Nephron (organoid): ENCODE data around the gene SAT1.
"Not testable (repeated sequence)": the region's sequence is repeated elsewhere in the genome, so short reads cannot be mapped to it uniquely, and the experiment has no call there.

ENCODE experiments used
- H3K27ac Mint-ChIP-seq, 3 experiments: 2 replicates each; pipeline ENCODE4 v1.8.0; 2020; ENCODE audit warnings: mixed read lengths in 3 of 3, mild to moderate bottlenecking in 2 of 3, moderate library complexity in 1 of 3
- H3K27me3 Mint-ChIP-seq: 2 replicates; pipeline ENCODE4 v1.8.0; 2021; ENCODE audit warnings: low read depth, mild to moderate bottlenecking, moderate library complexity, mixed read lengths
- H3K36me3 Mint-ChIP-seq: 2 replicates; pipeline ENCODE4 v1.8.0; 2020; ENCODE audit warnings: low read depth, mixed read lengths
- H3K4me1 Mint-ChIP-seq: 2 replicates; pipeline ENCODE4 v1.8.0; 2020; ENCODE audit warnings: mixed read lengths
- H3K4me3 Mint-ChIP-seq, 3 experiments: 2 replicates each; pipeline ENCODE4 v1.8.0; 2020; ENCODE audit warnings: mild to moderate bottlenecking in 3 of 3, mixed read lengths in 3 of 3, moderate library complexity in 2 of 3
- H3K9me3 Mint-ChIP-seq: 2 replicates; pipeline ENCODE4 v1.8.0; 2020; ENCODE audit warnings: mixed read lengths
- TF ChIP-seq, protein P1 (sequence below), 3 experiments: fragments of 200-600 bp; sonication (generic); IDR thresholded peaks; one replicate each; pipeline ENCODE4 v1.5.0; 2021; ENCODE audit warnings: antibody characterized with exemption in 3 of 3; ENCODE audit not compliant: unreplicated experiment in 3 of 3

The SAT1 gene

DNA sequence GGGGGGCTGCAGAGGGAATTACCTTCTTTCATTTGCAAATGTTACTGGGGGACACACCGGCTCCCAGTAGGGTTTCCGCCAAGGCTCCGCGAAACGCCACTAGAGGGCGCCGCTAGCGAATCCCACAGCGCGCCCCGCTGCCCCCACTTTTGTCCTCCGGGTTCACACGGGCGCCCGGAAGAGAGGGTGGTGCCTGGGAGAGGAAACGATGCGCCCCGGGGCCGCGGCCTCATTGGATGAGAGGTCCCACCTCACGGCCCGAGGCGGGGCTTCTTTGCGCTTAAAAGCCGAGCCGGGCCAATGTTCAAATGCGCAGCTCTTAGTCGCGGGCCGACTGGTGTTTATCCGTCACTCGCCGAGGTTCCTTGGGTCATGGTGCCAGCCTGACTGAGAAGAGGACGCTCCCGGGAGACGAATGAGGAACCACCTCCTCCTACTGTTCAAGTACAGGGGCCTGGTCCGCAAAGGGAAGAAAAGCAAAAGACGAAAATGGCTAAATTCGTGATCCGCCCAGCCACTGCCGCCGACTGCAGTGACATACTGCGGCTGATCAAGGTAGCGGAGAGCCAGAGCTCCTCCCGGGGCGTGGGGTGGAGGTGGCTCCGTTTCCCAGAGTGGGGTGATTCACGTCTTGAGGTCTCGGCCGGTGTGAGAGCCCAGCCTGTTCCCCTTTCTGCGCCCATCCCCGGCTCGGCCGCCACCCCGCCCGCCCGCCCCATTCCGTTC, at the start of gene SAT1:
TSS of gene SAT1 (plus strand) at position 311 of the 726 bp plus-strand sequence. CDS start at position 490, 179 bp downstream.
- H3K9me3 Mint-ChIP-seq: no peaks in the 10 kb centered on the region
- peak within 1 kb of the TSS; percentile 37 to 91 (median 89) for H3K27ac Mint-ChIP-seq

DNA sequence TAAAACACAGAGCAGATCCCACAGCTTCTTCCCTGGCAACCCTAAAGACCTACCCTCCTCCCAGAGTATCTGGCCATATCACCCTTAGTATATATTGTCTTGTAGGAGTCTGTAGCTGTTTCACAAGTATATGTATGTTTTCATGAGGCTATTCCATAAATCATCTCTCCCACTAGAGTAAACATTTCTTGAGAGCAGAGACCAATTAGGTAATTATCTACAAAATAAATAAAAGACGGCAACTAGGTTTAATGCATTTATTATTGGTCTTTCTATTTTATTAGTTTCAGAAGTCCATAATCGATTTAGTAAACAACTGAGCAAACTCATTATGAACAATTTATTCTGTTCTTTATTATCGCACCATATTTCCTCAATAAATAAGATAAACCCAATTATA, 46.9 kb upstream of the SAT1 start:
- H3K27ac Mint-ChIP-seq: no peak overlapping the region
- H3K36me3 Mint-ChIP-seq: peaks cover 19% of the 10 kb centered on the region
- TF ChIP-seq, protein P1, sequence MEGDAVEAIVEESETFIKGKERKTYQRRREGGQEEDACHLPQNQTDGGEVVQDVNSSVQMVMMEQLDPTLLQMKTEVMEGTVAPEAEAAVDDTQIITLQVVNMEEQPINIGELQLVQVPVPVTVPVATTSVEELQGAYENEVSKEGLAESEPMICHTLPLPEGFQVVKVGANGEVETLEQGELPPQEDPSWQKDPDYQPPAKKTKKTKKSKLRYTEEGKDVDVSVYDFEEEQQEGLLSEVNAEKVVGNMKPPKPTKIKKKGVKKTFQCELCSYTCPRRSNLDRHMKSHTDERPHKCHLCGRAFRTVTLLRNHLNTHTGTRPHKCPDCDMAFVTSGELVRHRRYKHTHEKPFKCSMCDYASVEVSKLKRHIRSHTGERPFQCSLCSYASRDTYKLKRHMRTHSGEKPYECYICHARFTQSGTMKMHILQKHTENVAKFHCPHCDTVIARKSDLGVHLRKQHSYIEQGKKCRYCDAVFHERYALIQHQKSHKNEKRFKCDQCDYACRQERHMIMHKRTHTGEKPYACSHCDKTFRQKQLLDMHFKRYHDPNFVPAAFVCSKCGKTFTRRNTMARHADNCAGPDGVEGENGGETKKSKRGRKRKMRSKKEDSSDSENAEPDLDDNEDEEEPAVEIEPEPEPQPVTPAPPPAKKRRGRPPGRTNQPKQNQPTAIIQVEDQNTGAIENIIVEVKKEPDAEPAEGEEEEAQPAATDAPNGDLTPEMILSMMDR (IDR thresholded peaks at IDR 0.05; ENCODE audit: unreplicated experiment in 3 of 3): no peak
- H3K9me3 Mint-ChIP-seq: no peaks in the 10 kb centered on the region
- no peak overlapping the region for H3K4me3 Mint-ChIP-seq
- no peaks in the 10 kb centered on the region for H3K27me3 Mint-ChIP-seq
- H3K4me1 Mint-ChIP-seq: peaks cover 4% of the 10 kb centered on the region

More for the DNA sequence above, at the start of gene SAT1:
- Mint-ChIP-seq H3K27me3 (no peaks in the 10 kb centered on the region), H3K4me3 (peak within 1 kb of the TSS; percentile 92 to 98 (median 98)), H3K4me1 (peaks cover 33% of the 10 kb centered on the region), H3K36me3 (peaks cover 28% of the 10 kb centered on the region)
- TF ChIP-seq, protein P1 (IDR thresholded peaks at IDR 0.05; ENCODE audit: unreplicated experiment in 3 of 3): peak; percentile 91 to 97 (median 94)

DNA sequence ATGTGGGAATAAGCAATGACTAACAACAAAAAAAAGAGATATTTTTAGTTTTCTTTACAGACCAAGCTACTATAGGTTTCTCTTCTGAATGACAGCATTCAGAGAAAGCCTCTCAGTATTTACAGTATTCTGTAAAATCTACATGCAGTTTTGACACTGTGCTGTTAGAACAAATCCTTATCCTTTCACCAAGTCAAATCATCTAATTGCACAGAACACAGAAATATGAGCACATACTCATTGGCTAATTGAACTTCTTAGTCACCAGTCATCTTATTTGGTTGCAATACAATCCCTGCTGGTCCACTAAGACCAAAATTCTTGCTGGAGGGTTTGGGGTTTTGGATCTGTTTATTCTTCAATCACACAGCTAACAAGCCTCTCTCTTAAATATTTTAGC, 45.6 kb upstream of the SAT1 start:
- TF ChIP-seq, protein P1 (IDR thresholded peaks at IDR 0.05; ENCODE audit: unreplicated experiment in 3 of 3): no peak
- peaks cover 8% of the 10 kb centered on the region for H3K36me3 Mint-ChIP-seq
- H3K27me3 Mint-ChIP-seq: no peaks in the 10 kb centered on the region
- H3K27ac Mint-ChIP-seq: no peak overlapping the region
- peaks cover 11% of the 10 kb centered on the region for H3K4me1 Mint-ChIP-seq
- H3K9me3 Mint-ChIP-seq: no peaks in the 10 kb centered on the region
- H3K4me3 Mint-ChIP-seq: no peak overlapping the region

DNA sequence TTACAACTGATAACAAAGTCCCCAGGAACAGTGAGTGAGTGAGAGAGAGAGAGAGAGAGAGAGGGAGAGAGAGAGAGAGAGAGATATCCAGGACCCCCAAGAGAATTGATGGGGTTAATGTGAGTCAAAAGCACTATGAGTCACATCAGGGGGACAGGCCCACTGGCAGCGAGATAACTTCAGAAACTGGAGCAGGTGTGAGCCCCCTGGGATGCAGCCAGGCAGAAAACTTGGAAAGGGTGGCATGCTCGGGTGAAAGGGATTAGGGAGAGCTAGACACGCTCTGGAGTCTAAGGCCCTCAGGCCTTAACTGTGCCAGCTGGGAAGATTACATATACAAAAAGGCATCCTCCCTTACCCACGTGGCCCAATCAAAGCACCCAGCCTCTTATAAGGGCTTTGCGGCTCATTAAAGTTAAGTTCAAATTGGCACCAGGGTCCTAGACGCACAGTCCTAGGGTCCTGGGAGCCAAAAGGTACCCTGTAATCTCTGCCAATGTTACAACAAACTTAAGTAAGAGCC, 40.7 kb upstream of the SAT1 start:
- Mint-ChIP-seq H3K4me1 (peaks cover 12% of the 10 kb centered on the region), H3K36me3 (no peaks in the 10 kb centered on the region), H3K4me3 (peak overlapping the region; percentile 87 to 93 (median 90)), H3K27me3 (no peaks in the 10 kb centered on the region), H3K9me3 (no peaks in the 10 kb centered on the region), H3K27ac (peak overlapping the region; percentile 90 to 96 (median 91))
- TF ChIP-seq, protein P1 (IDR thresholded peaks at IDR 0.05; ENCODE audit: unreplicated experiment in 3 of 3): no peak

DNA sequence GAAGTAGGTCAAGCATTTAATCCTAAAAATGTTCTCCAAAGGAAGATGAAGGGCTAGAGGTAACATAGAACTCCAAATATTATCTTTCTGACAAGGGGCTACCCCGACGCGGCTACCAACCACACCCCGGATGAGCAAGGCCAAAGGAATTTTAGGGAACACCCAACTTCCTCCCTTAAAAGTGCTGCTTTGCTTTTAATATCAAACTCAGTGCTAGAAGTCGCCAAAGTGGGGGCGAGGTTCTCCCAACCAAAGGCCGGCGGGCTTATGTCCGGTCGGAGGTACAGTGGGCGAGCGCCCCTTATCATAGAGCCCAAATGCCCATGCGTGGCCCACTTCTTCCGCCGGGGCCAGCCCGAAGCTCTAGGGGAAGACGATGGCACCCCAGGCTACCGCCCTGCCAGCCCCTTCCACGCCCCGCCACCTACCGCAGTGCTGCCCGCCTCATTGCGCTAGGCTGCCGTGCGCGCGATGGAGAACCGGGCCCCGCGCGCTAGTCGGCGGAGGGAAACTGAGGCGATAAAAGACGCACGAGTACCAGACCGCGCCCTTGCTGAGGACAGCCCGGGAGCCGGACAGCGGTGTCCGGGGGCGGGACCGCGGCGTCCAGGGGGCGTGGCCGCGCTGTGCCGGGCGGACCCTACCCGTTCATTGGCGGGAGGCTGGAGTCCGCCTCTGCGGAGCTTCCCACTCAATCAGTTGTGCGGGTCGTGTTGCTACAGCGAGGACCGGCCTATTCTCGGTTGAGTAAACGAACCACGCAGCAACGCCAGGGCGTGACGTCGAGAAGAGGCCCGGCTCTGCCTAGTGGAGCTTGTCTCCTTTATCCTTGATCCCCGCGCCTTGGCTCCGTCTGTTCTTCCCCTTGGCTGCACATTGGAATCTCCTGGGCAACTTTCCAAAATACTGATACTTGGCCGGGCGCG, 40.0 kb upstream of the SAT1 start, which contains the start of gene ACOT9:
TSS of gene ACOT9 (minus strand) at position 580 of the 926 bp plus-strand sequence. CDS start at position 448, 132 bp downstream.
- H3K4me3 Mint-ChIP-seq: peak within 1 kb of the TSS; percentile 87 to 93 (median 90)
- no peaks in the 10 kb centered on the region for H3K9me3 Mint-ChIP-seq
- peak within 1 kb of the TSS; percentile 90 to 97 (median 91) for H3K27ac Mint-ChIP-seq
- peaks cover 12% of the 10 kb centered on the region for H3K4me1 Mint-ChIP-seq
- no peaks in the 10 kb centered on the region for H3K36me3 Mint-ChIP-seq
- no peaks in the 10 kb centered on the region for H3K27me3 Mint-ChIP-seq
- TF ChIP-seq, protein P1 (IDR thresholded peaks at IDR 0.05; ENCODE audit: unreplicated experiment in 3 of 3): no peak

DNA sequence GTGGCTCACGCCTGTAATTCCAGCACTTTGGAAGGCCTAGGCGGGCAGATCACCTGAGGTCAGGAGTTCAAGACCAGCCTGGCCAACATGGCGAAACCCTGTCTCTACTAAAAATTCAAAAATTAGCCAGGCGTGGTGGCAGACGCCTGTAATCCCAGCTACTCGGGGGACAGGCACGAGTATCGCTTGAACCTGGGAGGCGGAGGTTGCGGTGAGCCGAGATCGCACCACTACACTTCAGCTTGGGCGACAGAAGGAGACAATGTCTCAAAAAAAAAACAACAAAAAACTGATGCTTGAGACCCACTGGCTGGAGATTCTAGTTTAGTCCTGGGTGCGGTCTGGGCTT, 39.4 kb upstream of the SAT1 start:
- not testable (repeated sequence) for H3K36me3 Mint-ChIP-seq, H3K27me3 Mint-ChIP-seq, H3K9me3 Mint-ChIP-seq
- H3K4me1 Mint-ChIP-seq: peaks cover 12% of the 10 kb centered on the region
- peak overlapping the region; percentile 87 to 93 (median 90) for H3K4me3 Mint-ChIP-seq
- H3K27ac Mint-ChIP-seq: peak overlapping the region; percentile 90 to 97 (median 91)
